Hippocampal formation (tissue), 2 donors: ENCODE data around the gene LYZL1.
"Not testable (repeated sequence)": the region's sequence is repeated elsewhere in the genome, so short reads cannot be mapped to it uniquely, and the experiment has no call there.

Experiments used
- DNase-seq, 2 donors: peaks; one replicate each; lab custom pipeline; 2025; lab: John Stamatoyannopoulos, UW

Gene LYZL1

DNA sequence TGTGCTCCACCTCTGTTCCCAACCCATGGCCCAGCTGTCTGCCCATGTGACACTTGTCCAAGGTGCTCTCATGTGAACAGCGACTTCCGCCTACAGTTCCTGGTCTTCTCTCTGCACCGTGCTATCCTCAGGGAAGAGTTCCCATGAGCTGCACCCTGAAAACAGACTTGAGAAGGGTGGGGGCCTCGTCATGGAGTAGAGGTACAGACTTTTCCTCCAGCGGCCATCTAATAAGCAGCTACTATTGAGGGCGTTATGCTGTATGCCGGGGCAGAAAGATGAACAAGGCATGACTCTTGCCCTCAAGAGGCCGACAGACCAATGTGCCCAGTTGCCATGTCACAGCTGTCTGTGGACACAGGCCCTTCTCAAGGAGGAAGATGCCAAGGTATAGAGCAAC is 25.4 kb upstream of the LYZL1 start:
- no peak for DNase-seq

DNA sequence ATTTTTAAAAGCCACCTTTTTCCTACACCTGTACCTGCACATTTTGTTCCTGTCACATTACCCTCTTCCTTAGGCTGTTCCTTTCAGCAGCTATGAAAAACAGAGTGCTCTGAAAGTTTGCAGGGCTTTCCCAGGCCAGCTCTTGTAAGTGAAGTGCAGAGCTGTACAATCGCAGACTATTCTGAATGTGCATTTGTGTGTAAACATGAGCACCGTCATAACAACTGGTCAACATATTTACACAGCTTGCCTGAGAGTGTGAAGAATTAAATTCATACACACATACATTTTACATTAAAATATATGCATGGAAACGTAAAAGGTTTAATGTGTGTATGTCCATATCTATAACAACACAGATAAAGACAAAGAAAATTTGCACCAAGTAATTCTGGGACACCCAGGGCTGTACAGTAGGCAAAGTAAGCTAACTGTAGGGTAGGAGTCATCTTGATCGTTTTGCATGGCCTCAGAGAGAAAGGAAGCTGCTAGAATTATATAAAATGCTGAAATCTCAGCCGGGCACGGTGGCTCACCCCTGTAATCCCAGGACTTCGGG is 23.6 kb upstream of the LYZL1 start:
- DNase-seq: no peak

DNA sequence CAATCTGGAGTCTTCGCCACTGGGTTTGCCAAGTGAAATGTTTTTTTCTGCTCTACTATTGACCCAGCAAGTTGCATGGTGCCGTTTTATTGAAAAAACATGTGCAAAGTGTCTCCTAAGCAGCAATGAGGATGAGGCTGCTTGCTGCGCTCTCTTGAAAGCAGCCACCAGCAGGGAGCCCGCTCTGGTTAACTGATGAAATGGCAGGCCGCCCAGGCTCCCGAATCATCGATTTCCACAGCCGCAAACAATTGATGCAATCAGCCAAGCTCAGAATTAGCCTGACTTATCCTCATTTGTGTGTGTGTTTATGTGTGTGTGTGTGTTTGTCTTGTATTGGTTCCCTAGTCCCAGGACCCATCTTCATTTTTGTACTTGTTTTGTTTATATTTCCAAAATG is 22.2 kb upstream of the LYZL1 start:
- peak; percentile 17 to 32 for DNase-seq

DNA sequence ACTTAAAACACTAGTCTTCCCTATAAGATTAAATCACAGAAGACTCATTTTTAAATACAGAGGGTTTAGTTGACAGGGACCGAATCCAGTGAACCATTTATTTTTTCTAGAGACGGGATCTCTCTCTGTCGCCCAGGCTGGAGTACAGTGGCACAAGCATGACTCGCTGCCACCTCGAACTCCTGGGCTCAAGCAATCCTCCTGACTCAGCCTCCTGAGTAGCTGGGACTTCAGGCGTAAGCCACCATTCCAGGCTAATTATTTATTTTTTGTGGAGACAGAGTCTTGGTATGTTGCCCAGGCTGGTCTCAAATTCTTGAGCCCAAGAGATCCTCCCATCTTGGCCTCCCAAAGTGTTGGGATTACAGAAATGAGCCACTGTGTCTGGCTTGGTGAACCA is 20.9 kb upstream of the LYZL1 start:
- DNase-seq: no peak

DNA sequence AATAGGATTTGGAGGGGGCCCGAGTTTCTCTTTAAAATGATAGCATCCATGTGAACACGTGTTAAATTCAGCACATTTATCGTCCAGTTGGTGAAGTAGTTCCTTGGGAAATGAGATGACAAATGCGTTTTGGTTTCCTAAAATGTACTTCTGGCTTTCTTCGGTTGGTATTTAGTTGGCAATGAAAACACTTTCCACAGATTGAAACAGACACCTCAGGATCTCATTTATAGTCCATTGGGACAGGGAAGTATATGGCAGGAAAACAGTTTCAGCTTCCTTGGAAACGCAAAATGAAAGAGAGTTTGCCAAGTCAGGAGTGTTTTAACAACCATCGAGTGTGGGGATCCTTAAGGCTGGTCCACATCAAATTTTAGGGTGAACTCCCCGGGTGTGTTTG is 19.4 kb upstream of the LYZL1 start:
- DNase-seq: no peak

DNA sequence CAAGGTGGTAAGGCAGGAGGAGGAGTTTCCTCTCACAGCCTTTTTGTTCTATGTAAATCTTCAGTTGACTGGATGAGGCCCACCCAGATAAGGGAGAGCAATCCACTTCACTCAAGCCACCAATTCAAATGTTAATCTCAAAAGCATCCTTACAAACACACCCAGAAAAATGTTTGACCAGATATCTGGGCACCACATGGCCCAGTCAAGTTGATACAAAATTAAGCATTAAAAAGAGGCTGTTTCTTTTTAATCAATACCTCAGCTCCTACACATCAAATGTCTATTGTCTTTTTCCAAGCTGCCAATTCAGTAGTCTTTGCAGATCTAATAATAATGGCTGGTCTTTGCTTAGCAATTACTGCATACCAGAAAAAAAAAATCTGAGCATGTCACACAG is 18.0 kb upstream of the LYZL1 start:
- DNase-seq: no peak

DNA sequence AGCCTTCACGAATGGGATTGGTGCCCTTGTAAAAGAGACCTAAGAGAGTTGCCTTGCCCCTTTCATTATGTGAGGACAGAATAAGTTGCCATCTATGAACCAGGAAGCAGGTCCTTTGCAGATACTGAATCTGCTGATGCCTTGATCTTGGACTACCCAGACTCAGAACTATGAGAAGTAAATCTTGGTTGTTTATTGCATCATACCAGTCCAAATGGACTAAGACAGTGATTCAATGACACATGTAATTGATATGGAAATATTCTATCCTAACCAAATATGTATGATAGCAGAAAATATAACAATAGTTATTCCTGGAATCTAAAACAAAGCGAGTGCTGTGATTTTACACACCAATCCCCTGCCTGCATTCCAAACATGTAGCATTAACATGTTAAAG is 17.0 kb upstream of the LYZL1 start:
- DNase-seq: no peak

DNA sequence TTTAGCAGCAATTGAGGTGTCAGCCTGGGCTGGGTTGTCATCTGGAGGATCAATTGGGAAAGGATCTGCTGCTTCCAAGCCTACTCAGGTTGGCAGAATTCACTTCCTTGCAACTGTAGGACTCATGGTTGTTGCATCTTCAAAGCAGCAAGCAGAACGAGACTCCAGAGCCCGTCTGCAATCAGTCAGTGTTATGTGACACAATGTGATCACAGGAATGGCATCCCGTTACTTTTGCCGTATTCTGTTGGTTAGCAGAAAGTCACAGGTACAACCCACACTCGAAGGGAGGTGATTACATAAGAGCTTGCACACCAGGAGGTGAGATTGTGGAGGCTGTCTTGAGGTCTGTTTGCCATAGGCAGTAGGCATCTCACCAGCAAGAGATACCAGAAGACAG is 15.4 kb upstream of the LYZL1 start:
- DNase-seq: no peak

DNA sequence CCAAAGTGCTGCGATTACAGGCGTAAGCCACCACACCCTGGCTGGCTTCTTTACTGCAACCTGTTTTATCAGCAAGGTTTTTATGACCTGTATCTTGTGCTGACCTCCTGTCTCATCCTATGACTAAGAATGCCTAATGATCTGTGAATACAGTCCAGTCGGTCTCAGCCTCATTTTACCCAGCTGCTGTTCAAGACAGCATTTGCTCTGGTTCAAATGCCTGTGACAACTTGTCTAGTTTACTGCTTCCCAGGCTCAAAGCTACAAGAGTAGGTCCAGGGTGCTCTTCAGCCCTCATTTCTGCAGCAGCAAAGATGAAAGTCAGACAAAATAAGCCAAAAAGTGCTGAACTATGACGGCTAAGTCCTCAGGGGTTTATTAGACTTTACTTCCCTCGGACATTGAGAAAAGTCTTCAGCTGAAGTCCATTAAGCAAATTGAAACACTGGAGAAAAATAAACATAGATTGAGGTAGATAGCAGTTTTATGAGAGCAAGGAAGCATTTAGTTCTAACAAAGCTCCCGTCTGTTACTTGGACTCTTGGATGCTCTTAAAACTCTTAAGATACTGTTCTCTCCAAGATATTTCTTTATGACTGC is 12.5 kb upstream of the LYZL1 start:
- DNase-seq: no peak

DNA sequence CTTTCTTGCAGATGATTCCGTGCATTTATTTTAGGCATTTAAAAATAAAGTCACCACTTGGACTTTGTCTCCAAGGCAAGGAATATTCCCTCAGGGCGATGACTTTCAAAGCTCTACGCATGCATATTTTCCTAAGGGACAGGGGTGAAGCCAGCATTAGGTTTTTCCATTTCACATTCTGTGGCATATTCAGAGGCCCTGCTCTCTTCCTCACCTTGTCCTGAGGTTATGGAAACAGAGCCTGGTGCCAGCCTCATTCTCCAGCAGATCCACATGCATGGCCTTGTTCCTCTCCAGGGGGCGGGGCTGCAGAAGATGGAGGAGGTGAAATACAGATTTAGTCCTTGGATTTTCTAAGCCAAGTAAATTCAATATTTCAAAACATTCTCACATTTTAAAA is 11.6 kb upstream of the LYZL1 start:
- no peak for DNase-seq

DNA sequence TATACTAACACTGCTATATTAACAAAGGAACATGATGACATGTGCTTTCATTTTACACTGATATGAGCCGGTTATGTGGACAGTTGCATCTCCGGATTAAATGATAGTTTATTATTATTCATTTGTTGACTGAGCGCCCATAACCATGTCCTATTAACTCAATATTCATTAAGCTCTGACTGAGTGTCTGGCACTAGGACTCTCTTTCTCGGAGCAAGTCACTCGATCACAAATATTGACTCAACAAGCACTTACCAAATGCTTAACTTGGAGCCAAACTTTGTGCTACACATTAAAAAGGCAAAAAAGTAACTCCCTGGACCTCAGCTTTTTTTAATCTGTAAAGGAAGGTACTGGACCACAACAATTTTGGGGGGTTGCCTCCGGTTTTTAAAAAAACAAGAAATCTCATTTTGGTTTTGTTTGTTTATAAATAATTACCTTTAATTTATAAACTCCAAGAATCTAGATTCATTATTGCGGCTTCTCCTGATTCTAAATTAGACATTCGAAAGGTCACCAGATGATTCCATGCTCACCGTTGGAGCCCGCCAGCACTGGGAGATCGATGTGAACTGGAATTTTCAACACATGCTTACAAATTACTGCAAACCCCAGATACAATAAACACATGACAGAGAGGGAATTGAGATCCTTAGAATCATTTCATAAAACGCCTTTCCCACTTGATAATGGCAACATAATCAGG is 8.9 kb upstream of the LYZL1 start:
- DNase-seq: no peak

DNA sequence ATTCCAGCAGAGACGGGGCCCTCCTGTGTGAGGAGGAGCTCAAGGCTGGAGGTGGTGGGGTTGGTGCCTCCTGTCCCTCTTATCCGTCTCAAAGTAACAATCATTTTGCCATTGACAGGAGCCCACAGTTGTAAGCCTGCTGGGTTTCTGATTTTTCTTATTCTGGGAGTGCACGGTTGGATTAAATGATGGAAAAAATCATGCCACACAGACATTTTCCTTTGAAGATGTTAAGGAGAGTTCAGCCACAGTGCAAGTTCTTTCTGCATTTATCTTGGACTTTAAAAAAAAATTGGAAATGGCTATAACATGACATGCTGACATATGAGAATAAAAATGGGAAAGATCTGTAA is 8.4 kb upstream of the LYZL1 start:
- no peak for DNase-seq

DNA sequence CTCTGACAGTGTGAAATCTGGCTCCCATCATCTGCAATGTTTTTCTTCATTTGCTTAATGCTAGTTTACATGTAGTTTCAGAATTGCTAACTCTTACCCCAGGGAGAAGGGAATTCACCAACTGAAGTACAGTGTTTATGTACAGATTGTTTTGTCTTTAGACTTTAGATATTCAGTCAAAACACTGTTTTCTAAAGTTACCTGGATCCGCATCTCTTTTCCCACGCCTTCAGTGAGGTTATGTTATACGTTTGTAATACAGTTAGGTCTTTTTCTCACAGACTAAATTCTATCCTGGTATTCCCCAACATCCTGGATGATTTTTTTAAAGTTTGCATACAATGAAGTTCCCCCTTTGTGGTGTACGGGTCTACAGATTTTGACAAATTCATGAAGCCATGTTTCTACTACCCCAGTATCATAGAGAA is 3.2 kb upstream of the LYZL1 start:
- DNase-seq: no peak

DNA sequence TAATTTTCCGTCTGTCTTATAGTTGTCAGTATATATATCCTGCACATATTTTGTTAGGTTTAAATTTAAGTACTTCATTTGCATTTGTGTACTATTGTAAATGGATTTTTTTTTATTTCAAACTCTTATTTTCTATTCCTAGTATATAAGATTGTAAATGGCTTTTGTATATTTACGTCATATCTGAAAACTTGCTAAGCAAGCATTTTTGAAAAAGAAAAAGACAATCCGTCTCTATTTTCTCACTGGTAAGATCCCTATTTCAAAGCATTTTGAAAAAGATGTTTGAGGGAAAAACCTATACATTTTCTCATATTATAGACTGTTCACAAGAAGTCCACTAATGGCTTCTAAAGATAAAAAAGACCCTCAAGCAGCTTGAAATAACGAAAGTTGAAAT is 1.2 kb upstream of the LYZL1 start:
- no peak for DNase-seq

DNA sequence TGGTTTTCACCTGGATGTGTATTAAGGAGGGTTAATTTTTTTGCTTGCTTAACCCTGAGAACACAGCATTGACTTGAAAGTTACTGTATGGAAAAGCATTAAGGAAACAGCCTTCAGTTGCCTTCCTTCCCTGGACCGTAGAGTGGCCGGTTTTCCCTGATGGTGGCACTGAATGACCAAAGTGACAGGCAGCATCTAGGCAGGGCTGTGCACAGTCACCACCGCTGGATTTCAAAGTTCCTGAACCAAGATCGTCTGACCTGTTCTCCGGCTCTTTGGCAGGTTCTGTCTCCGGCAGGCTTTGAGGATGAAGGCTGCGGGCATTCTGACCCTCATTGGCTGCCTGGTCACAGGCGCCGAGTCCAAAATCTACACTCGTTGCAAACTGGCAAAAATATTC is 2.7 kb downstream of the LYZL1 start:
- DNase-seq: not testable (repeated sequence)

DNA sequence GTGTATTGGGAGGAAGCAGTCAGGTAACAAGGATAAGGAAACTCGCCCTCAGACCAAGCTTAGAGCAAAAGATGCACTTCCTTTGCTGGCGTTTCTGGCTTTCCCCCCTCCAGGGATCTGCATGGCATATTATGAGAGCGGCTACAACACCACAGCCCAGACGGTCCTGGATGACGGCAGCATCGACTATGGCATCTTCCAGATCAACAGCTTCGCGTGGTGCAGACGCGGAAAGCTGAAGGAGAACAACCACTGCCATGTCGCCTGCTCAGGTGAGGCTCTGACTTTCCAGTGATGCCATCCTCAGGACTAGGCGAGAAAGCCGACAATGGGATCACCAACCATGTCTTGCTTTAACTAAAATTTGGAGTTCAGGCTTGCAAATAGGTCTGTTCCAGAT is 3.5 kb downstream of the LYZL1 start:
- DNase-seq: not testable (repeated sequence)

DNA sequence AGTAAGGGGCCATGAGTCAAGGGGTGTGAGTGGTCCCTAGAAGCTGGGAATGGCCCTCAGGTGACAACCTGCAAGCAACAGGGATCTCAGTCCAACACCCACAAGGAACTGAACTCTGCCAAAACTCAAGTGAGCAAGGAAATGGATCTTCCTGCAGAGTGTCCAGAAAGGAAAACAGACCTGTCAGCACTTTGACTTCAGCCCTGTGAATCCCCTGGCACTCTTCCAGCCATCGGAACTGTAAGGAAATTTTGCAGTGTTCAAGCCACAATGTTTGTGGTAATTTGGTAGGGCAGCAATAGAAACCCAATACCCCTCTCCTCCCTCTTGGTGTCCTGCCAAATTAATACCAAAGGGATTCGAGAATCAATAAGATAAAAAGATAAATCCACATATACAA is 6.9 kb downstream of the LYZL1 start:
- DNase-seq: no peak

DNA sequence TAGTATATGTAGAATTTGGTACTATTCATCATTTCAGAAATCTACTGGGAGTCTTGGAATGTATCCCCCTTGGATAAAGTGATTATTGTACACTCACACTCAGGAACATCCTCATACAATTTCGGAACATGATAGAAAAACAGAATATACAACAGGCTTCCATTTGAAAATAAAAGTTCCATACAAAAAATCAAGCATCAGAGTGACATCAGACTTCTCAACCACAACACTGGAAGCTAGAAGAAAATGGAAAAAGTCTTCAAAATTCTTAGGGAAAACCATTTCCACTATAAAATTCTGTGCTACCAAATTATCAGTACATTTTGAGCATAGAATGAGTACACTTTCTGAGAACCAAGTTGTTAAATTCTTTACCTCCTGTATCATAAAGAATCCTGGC is 8.8 kb downstream of the LYZL1 start:
- DNase-seq: no peak

DNA sequence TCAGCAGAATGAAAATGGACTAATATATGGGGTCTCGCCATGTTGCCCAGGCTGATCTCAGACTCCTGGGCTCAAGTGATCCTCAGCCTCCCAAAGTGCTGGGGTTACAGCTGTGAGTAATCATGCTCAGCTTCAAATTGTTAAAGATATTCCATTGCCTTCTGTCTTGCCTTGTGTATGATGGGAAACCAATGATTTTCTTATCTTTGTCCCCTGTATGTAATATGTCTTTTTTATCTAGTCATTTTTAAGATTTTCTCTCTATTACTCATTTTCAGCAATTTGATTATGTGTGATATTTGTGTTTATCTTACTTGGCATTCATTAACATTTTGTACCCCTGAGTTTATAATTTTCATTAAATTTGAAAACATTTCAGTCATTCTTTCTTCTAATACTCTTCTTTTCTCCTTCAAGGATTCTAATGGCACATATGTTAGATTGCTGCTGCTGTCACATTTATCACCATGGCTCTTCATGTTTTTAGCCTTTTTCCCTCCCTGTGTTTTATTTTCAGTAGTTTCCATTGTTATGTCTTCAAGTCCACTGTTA is 12.6 kb downstream of the LYZL1 start:
- no peak for DNase-seq

DNA sequence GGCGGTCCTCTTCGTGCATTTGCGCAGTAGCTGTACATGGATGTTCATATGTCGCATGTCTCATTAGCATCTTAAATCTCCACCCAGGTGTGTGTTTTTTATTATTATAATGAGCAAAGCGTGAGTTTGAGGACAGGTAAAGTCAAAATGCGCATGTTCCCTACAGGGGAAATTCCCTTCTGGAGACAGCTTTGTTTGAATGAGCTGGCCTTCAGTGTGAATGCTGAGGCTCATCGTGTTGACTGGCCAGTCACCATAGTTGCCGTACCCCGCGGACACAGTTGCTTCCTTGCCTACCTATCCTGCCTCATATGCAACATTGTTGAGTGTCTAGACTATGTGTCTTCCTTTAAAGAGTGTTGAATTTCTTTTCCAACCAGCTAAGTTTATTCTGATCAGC is 13.6 kb downstream of the LYZL1 start:
- no peak for DNase-seq

DNA sequence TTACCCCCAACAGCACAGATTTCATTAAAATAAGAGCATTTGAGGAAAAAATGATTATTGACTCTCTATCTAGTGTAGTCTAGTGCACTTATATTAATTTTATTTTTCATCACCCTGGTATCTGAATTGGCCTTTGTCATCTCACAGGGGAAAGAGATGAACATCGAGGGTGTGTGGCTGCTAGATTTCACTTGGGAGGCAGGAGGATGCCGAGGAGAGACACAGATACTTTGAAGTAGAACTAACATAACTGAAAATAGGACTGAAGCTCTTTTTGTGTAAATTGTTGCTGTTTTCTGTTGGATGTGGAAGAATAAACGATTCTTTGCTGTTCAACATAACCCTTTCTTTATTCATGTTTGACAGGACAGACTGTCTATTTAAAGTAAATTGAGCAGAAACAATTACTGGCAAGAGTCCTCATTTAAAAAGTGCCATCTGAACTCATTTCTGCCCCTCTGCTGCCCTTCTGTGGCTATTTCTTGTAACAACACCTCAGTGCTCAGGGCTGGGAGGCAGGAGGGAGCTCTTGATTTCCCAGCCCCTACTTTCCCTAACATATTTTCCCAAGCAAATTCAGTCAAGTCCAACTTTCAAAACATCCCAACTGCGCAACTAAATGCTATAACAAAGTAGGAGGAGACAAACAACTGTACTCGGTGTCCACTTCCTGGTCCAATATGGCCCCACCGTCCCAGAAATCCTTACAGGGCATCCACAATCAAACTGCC is 15.6 kb downstream of the LYZL1 start:
- peak; percentile 45 to 91 for DNase-seq

DNA sequence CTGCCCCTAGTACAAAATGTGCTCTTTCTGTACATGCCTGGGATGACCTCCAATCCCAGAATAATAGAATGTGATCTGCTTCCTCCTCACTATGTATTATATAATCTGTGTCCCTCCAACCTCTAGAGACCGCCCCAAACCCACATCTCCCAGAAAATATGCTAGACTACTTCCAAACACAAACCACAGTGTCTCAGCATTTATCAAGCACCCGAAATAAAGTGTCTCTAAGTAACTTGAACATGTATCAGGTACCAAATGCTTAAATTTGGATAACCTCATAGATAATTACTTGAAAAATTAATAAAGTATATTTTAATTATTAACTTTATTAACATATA is 16.1 kb downstream of the LYZL1 start:
- DNase-seq: no peak

DNA sequence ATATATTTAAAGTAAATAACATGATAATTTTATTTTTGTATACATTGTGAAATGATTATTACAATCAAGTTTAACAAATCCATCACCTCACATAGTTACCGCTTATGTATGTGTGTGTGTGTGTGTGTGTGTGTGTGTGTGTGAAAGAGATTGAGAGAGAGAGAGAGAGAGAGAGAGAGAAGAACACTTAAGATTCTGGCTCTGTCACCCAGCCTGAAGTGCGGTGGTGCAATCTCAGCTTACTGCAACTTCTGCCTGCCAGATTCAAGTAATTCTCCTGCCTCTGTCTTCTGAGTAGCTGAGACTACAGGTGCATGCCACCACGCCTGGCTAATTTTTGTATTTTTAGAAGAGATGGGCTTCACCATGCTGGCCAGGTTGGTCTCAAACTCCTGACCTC is 17.8 kb downstream of the LYZL1 start:
- DNase-seq: no peak
